KG1 (cell line): ENCODE data around the gene NFATC3.
"Not testable (repeated sequence)": the region's sequence is repeated elsewhere in the genome, so short reads cannot be mapped to it uniquely, and the experiment has no call there.

Source experiments
- DNase-seq: peaks from one replicate; lab custom pipeline; 2025; lab: John Stamatoyannopoulos, UW

Gene NFATC3

GRCh38 chr16:68088130-68088972, 3.2 kb downstream of the NFATC3 start:
- DNase-seq, result no peak

GRCh38 chr16:68089067-68089466, 3.9 kb downstream of the NFATC3 start:
- no peak for DNase-seq

- DNase-seq, result no peak
These were observed 5.0 kb downstream of the NFATC3 start for GRCh38 chr16:68090130-68090529.

- no peak for DNase-seq
These were observed 5.4 kb downstream of the NFATC3 start for GRCh38 chr16:68090533-68090932.

- no peak for DNase-seq
These were observed 6.5 kb downstream of the NFATC3 start for GRCh38 chr16:68091380-68092261.

- not testable (repeated sequence) for DNase-seq
These were observed 7.1 kb downstream of the NFATC3 start for GRCh38 chr16:68092275-68092674.

GRCh38 chr16:68093816-68094613, 8.8 kb downstream of the NFATC3 start:
- DNase-seq, result no peak

GRCh38 chr16:68094614-68094934, 9.4 kb downstream of the NFATC3 start:
- DNase-seq, result no peak

GRCh38 chr16:68096491-68096890, 11.3 kb downstream of the NFATC3 start:
- no peak for DNase-seq

GRCh38 chr16:68097088-68097487, 11.9 kb downstream of the NFATC3 start:
- DNase-seq, result no peak

GRCh38 chr16:68097895-68098294, 12.7 kb downstream of the NFATC3 start:
- no peak for DNase-seq

GRCh38 chr16:68100488-68100887, 15.3 kb downstream of the NFATC3 start:
- DNase-seq, result no peak

GRCh38 chr16:68105611-68106010, 20.4 kb downstream of the NFATC3 start:
- no peak for DNase-seq

- DNase-seq, result not testable (repeated sequence)
These were observed 22.2 kb downstream of the NFATC3 start for GRCh38 chr16:68107230-68107928.

GRCh38 chr16:68109156-68109555, 24.0 kb downstream of the NFATC3 start:
- DNase-seq, result not testable (repeated sequence)

GRCh38 chr16:68110611-68111010, 25.4 kb downstream of the NFATC3 start:
- DNase-seq, result not testable (repeated sequence)

GRCh38 chr16:68111379-68111778, 26.2 kb downstream of the NFATC3 start:
- DNase-seq, result no peak

- no peak for DNase-seq
These were observed 28.0 kb downstream of the NFATC3 start for GRCh38 chr16:68113059-68113761.

GRCh38 chr16:68113765-68114240, 28.6 kb downstream of the NFATC3 start:
- no peak for DNase-seq

GRCh38 chr16:68114939-68115338, 29.8 kb downstream of the NFATC3 start:
- DNase-seq, result not testable (repeated sequence)

GRCh38 chr16:68115851-68116250, 30.7 kb downstream of the NFATC3 start:
- no peak for DNase-seq
